Immature natural killer cell (primary cell): ENCODE data around the gene PNO1. TPM values are rescaled to one million over a fixed set of nuclear protein-coding genes. Genes with fewer than 3 reads are reported as not detected.
"Not testable (repeated sequence)": the region's sequence is repeated elsewhere in the genome, so short reads cannot be mapped to it uniquely, and the experiment has no call there.

Source experiments
- DNase-seq, 3 donors: peaks; one replicate each; pipeline ENCODE4 v3.0.0; 2022; ENCODE audit warnings: mixed read lengths in 1 of 3
- H3K27ac Mint-ChIP-seq, 6 donors: one replicate each; pipeline ENCODE4 v1.8.0; 2020; ENCODE audit warnings: mixed read lengths in 6 of 6, mild to moderate bottlenecking in 5 of 6, inconsistent platforms in 4 of 6, moderate library complexity in 3 of 6
- H3K27me3 Mint-ChIP-seq, 3 donors: one replicate each; pipeline ENCODE4 v1.8.0; 2020 to 2021; ENCODE audit warnings: low read depth in 3 of 3, mild to moderate bottlenecking in 3 of 3, mixed read lengths in 3 of 3, moderate library complexity in 3 of 3, inconsistent platforms in 1 of 3
- H3K36me3 Mint-ChIP-seq, 3 donors: one replicate each; pipeline ENCODE4 v1.8.0; 2020; ENCODE audit warnings: mixed read lengths in 3 of 3, inconsistent platforms in 2 of 3, mild to moderate bottlenecking in 2 of 3
- H3K4me1 Mint-ChIP-seq, 2 donors: one replicate each; pipeline ENCODE4 v1.8.0; 2020; ENCODE audit warnings: inconsistent platforms in 2 of 2, mild to moderate bottlenecking in 2 of 2, mixed read lengths in 2 of 2, moderate library complexity in 1 of 2
- H3K4me3 Mint-ChIP-seq, 5 donors: one replicate each; pipeline ENCODE4 v1.8.0; 2020; ENCODE audit warnings: mild to moderate bottlenecking in 5 of 5, mixed read lengths in 5 of 5, inconsistent platforms in 3 of 5, moderate library complexity in 3 of 5
- H3K9me3 Mint-ChIP-seq, 6 donors: one replicate each; pipeline ENCODE4 v1.8.0; 2020; ENCODE audit warnings: mild to moderate bottlenecking in 6 of 6, mixed read lengths in 6 of 6, inconsistent platforms in 4 of 6, moderate library complexity in 3 of 6
- polyA plus RNA-seq, 3 donors: library from polyadenylated mRNA; unstranded; fragments of 300-500 nt; fragmentation: Illumina TruSeq; gene quantifications; one replicate each; pipeline ENCODE4 v1.2.3, GENCODE V29; 2021

PNO1 gene
- polyA plus RNA-seq, 3 donors from 2014 or later = 14.8 to 15.5 (median 14.8) TPM

GRCh38 chr2:68171684-68172083 is 14.0 kb downstream of the PNO1 start:
- H3K36me3 Mint-ChIP-seq = peaks cover 6 to 13% (median 9%) of the 10 kb centered on the region in 3 donors
- no peaks in the 10 kb centered on the region for H3K9me3 Mint-ChIP-seq
- H3K27ac Mint-ChIP-seq = no peak overlapping the region
- peaks cover 0 to 4% (median 0%) of the 10 kb centered on the region in 3 donors for H3K27me3 Mint-ChIP-seq
- no peak overlapping the region for H3K4me3 Mint-ChIP-seq
- no peak for DNase-seq
- peaks cover 7 to 22% of the 10 kb centered on the region in 2 donors for H3K4me1 Mint-ChIP-seq

- H3K27me3 Mint-ChIP-seq = peaks cover 0 to 4% (median 0%) of the 10 kb centered on the region in 3 donors
- H3K9me3 Mint-ChIP-seq = no peaks in the 10 kb centered on the region
- peaks cover 3 to 8% (median 6%) of the 10 kb centered on the region in 3 donors for H3K36me3 Mint-ChIP-seq
- peaks cover 7 to 27% of the 10 kb centered on the region in 2 donors for H3K4me1 Mint-ChIP-seq
- no peak overlapping the region for H3K27ac Mint-ChIP-seq
- no peak for DNase-seq
- H3K4me3 Mint-ChIP-seq = no peak overlapping the region
Measured at GRCh38 chr2:68172521-68172920, 14.8 kb downstream of the PNO1 start.

GRCh38 chr2:68172990-68173700 is 15.5 kb downstream of the PNO1 start:
- H3K4me1 Mint-ChIP-seq = peaks cover 5 to 24% of the 10 kb centered on the region in 2 donors
- no peak overlapping the region for H3K4me3 Mint-ChIP-seq
- H3K27me3 Mint-ChIP-seq = peaks cover 0 to 3% (median 0%) of the 10 kb centered on the region in 3 donors
- DNase-seq = no peak
- peak overlapping the region in 5 of 6 donors; percentile 16 to 68 (median 21) for H3K27ac Mint-ChIP-seq
- peaks cover 3 to 9% (median 3%) of the 10 kb centered on the region in 3 donors for H3K36me3 Mint-ChIP-seq
- no peaks in the 10 kb centered on the region for H3K9me3 Mint-ChIP-seq

- not testable (repeated sequence) for H3K4me3 Mint-ChIP-seq, H3K27ac Mint-ChIP-seq, H3K27me3 Mint-ChIP-seq, H3K9me3 Mint-ChIP-seq, DNase-seq
- H3K4me1 Mint-ChIP-seq = peaks cover 20 to 43% of the 10 kb centered on the region in 2 donors
- H3K36me3 Mint-ChIP-seq = peaks cover 3 to 13% (median 3%) of the 10 kb centered on the region in 3 donors
Measured at GRCh38 chr2:68175210-68175609, 17.5 kb downstream of the PNO1 start.

GRCh38 chr2:68176657-68177056 is 19.0 kb downstream of the PNO1 start:
- H3K4me3 Mint-ChIP-seq = no peak overlapping the region
- H3K36me3 Mint-ChIP-seq = peaks cover 5 to 13% (median 6%) of the 10 kb centered on the region in 3 donors
- no peak for DNase-seq
- peaks cover 30 to 57% of the 10 kb centered on the region in 2 donors for H3K4me1 Mint-ChIP-seq
- no peaks in the 10 kb centered on the region for H3K9me3 Mint-ChIP-seq
- H3K27ac Mint-ChIP-seq = no peak overlapping the region
- peaks cover 0 to 2% (median 0%) of the 10 kb centered on the region in 3 donors for H3K27me3 Mint-ChIP-seq

GRCh38 chr2:68177541-68177940 is 19.9 kb downstream of the PNO1 start:
- Mint-ChIP-seq H3K4me3 (no peak overlapping the region), H3K27me3 (peaks cover 0 to 2% (median 0%) of the 10 kb centered on the region in 3 donors), H3K9me3 (no peaks in the 10 kb centered on the region), H3K36me3 (peaks cover 7 to 13% (median 7%) of the 10 kb centered on the region in 3 donors), H3K27ac (peak overlapping the region in 3 of 6 donors; percentile 7 to 42 (median 36)), H3K4me1 (peaks cover 33 to 54% of the 10 kb centered on the region in 2 donors)
- DNase-seq = no peak

- H3K27me3 Mint-ChIP-seq = peaks cover 0 to 2% (median 0%) of the 10 kb centered on the region in 3 donors
- no peak for DNase-seq
- peaks cover 29 to 47% of the 10 kb centered on the region in 2 donors for H3K4me1 Mint-ChIP-seq
- H3K9me3 Mint-ChIP-seq = no peaks in the 10 kb centered on the region
- peaks cover 4 to 14% (median 4%) of the 10 kb centered on the region in 3 donors for H3K36me3 Mint-ChIP-seq
- no peak overlapping the region for H3K4me3 Mint-ChIP-seq
- peak overlapping the region in 5 of 6 donors; percentile 4 to 78 (median 45) for H3K27ac Mint-ChIP-seq
Measured at GRCh38 chr2:68178432-68178831, 20.7 kb downstream of the PNO1 start.

- H3K27ac Mint-ChIP-seq = peak overlapping the region in 4 of 6 donors; percentile 7 to 64 (median 30)
- peaks cover 33 to 47% of the 10 kb centered on the region in 2 donors for H3K4me1 Mint-ChIP-seq
- no peak overlapping the region for H3K4me3 Mint-ChIP-seq
- no peaks in the 10 kb centered on the region for H3K9me3 Mint-ChIP-seq
- peaks cover 4 to 14% (median 4%) of the 10 kb centered on the region in 3 donors for H3K36me3 Mint-ChIP-seq
- no peaks in the 10 kb centered on the region for H3K27me3 Mint-ChIP-seq
- DNase-seq = no peak
Measured at GRCh38 chr2:68178954-68179627, 21.4 kb downstream of the PNO1 start.

- H3K36me3 Mint-ChIP-seq = peaks cover 4 to 21% (median 9%) of the 10 kb centered on the region in 3 donors
- peak overlapping the region in 4 of 6 donors; percentile 2 to 46 (median 30) for H3K27ac Mint-ChIP-seq
- DNase-seq = no peak
- H3K9me3 Mint-ChIP-seq = no peaks in the 10 kb centered on the region
- H3K4me3 Mint-ChIP-seq = no peak overlapping the region
- peaks cover 50 to 72% of the 10 kb centered on the region in 2 donors for H3K4me1 Mint-ChIP-seq
- peaks cover 0 to 1% (median 0%) of the 10 kb centered on the region in 3 donors for H3K27me3 Mint-ChIP-seq
Measured at GRCh38 chr2:68182902-68183301, 25.2 kb downstream of the PNO1 start.

GRCh38 chr2:68185541-68186164 is 28.0 kb downstream of the PNO1 start:
- H3K27me3 Mint-ChIP-seq = peaks cover 0 to 1% (median 0%) of the 10 kb centered on the region in 3 donors

GRCh38 chr2:68187329-68187728 is 29.6 kb downstream of the PNO1 start:
- Mint-ChIP-seq H3K9me3 (no peaks in the 10 kb centered on the region), H3K27ac (peak overlapping the region in 3 of 6 donors; percentile 6 to 71 (median 39)), H3K36me3 (peaks cover 0 to 15% (median 5%) of the 10 kb centered on the region in 3 donors), H3K4me1 (peaks cover 48 to 72% of the 10 kb centered on the region in 2 donors), H3K4me3 (no peak overlapping the region), H3K27me3 (peaks cover 0 to 1% (median 0%) of the 10 kb centered on the region in 3 donors)
- DNase-seq = no peak

More at GRCh38 chr2:68185541-68186164, 28.0 kb downstream of the PNO1 start:
- peak overlapping the region in 3 of 6 donors; percentile 14 to 75 (median 33) for H3K27ac Mint-ChIP-seq
- peak; percentile 41 to 53 (median 50) for DNase-seq
- H3K9me3 Mint-ChIP-seq = no peaks in the 10 kb centered on the region
- no peak overlapping the region for H3K4me3 Mint-ChIP-seq
- H3K36me3 Mint-ChIP-seq = peaks cover 4 to 15% (median 9%) of the 10 kb centered on the region in 3 donors
- peaks cover 51 to 69% of the 10 kb centered on the region in 2 donors for H3K4me1 Mint-ChIP-seq

GRCh38 chr2:68188831-68189230 is 31.1 kb downstream of the PNO1 start:
- H3K36me3 Mint-ChIP-seq = peaks cover 0 to 11% (median 5%) of the 10 kb centered on the region in 3 donors
- H3K4me3 Mint-ChIP-seq = peak overlapping the region in 4 of 5 donors; percentile 28 to 75 (median 64)
- no peaks in the 10 kb centered on the region for H3K9me3 Mint-ChIP-seq
- DNase-seq = no peak
- H3K27ac Mint-ChIP-seq = peak overlapping the region in 5 of 6 donors; percentile 15 to 77 (median 34)
- peaks cover 0 to 1% (median 0%) of the 10 kb centered on the region in 3 donors for H3K27me3 Mint-ChIP-seq
- H3K4me1 Mint-ChIP-seq = peaks cover 52 to 87% of the 10 kb centered on the region in 2 donors

GRCh38 chr2:68189991-68190784 is 32.5 kb downstream of the PNO1 start:
- DNase-seq = no peak
- peaks cover 52 to 87% of the 10 kb centered on the region in 2 donors for H3K4me1 Mint-ChIP-seq
- H3K9me3 Mint-ChIP-seq = no peaks in the 10 kb centered on the region
- peak overlapping the region in 1 of 5 donors; percentile 43 for H3K4me3 Mint-ChIP-seq
- H3K27ac Mint-ChIP-seq = peak overlapping the region in 4 of 6 donors; percentile 28 to 72 (median 64)
- peaks cover 0 to 1% (median 0%) of the 10 kb centered on the region in 3 donors for H3K27me3 Mint-ChIP-seq
- peaks cover 0 to 6% (median 5%) of the 10 kb centered on the region in 3 donors for H3K36me3 Mint-ChIP-seq
